IMR-90 (cell line): Measurements from ENCODE around the gene PIH1D1. TPM values are rescaled to one million over a fixed set of nuclear protein-coding genes. Genes with fewer than 3 reads are reported as not detected.

Experiments
- microRNA-seq, 2 experiments: library from miRNA; stranded (forward) in 1 of 2; unstranded in 1 of 2; fragments of 10-50 nt in 1 of 2; fragments of <30 nt in 1 of 2; gene quantifications in 1 of 2; microRNA quantifications in 1 of 2; one replicate each; pipeline versions ENCODE3 to v1.1.0; 2013 to 2020; ENCODE audit not compliant: insufficient read depth in 1 of 2, insufficient read length in 1 of 2, unreplicated experiment in 1 of 2
- polyA plus RNA-seq, 3 experiments: library from polyadenylated mRNA; depleted of rRNA; stranded (reverse); fragments of >200 nt; gene quantifications; 2 replicates each; pipeline ENCODE4 v1.2.3, GENCODE V29; 2012; ENCODE audit warnings: low replicate concordance in 1 of 3
- small RNA-seq, 5 experiments: library from RNA; depleted of rRNA; stranded (forward); fragments of <200 nt; gene quantifications; one replicate each; pipeline ENCODE3, GENCODE V24; 2012
- total RNA-seq: library from RNA; depleted of rRNA; stranded (reverse); fragments of >200 nt; gene quantifications from 2 replicates; pipeline ENCODE4 v1.2.3, GENCODE V29; 2012; rRNA removed

The PIH1D1 gene
- total and polyA plus RNA-seq, 2 of the 4 experiments (the other 2 are of a cell fraction), result 77.9 to 122 TPM

Small RNAs within 50 kb of the gene (microRNA-seq; reads per million reads assigned to microRNA genes)
- gene MIR150 (ENCODE audit: insufficient read depth in 1 of 2, insufficient read length in 1 of 2, unreplicated experiment in 1 of 2) (0.73 to 1.0 reads per million in 2 experiments), gene SNORD32A (ENCODE audit: insufficient read depth, insufficient read length) (not detected), gene SNORD33 (ENCODE audit: insufficient read depth, insufficient read length) (not detected), gene SNORD34 (ENCODE audit: insufficient read depth, insufficient read length) (not detected), gene SNORD35A (ENCODE audit: insufficient read depth, insufficient read length) (not detected), gene SNORD35B (ENCODE audit: insufficient read depth, insufficient read length) (not detected)

Small RNAs within 50 kb of the gene (small RNA-seq; reads per million reads assigned to genes)
- gene MIR150 (0 to 32.5 (median 0) reads per million in 5 experiments), gene SNORD32A (0 reads per million in 5 experiments), gene SNORD33 (0 reads per million in 5 experiments), gene SNORD34 (0 reads per million in 5 experiments), gene SNORD35A (0 reads per million in 5 experiments), gene SNORD35B (0 reads per million in 5 experiments)

Other genes starting within 250 kb of the PIH1D1 start
- gene SLC6A16, start 126.6 kb downstream of the PIH1D1 start, total RNA-seq, result under 0.01 and 0.18 TPM in 2 replicates
- gene SLC6A16, start 126.6 kb downstream of the PIH1D1 start, polyA plus RNA-seq (2012; rRNA removed), result 0.76 and 0.89 TPM in 2 replicates
- not detected in 2 replicates for gene CD37, start 116.4 kb downstream of the PIH1D1 start, total RNA-seq
- gene CD37, start 116.4 kb downstream of the PIH1D1 start, polyA plus RNA-seq (2012; rRNA removed), result not detected in 2 replicates
- 30.8 and 31.7 TPM in 2 replicates for gene TEAD2, start 89.4 kb downstream of the PIH1D1 start, total RNA-seq
- 33.6 and 37.6 TPM in 2 replicates for gene TEAD2, start 89.4 kb downstream of the PIH1D1 start, polyA plus RNA-seq (2012; rRNA removed)
- gene DKKL1, start 87.9 kb downstream of the PIH1D1 start, total RNA-seq, result not detected in 2 replicates
- 0.67 TPM in 2 replicates for gene DKKL1, start 87.9 kb downstream of the PIH1D1 start, polyA plus RNA-seq (2012; rRNA removed)
- gene KASH5, start 63.6 kb downstream of the PIH1D1 start, total RNA-seq, result not detected in 2 replicates
- gene KASH5, start 63.6 kb downstream of the PIH1D1 start, polyA plus RNA-seq (2012; rRNA removed), result not detected in 2 replicates
- gene PTH2, start 28.4 kb downstream of the PIH1D1 start, total RNA-seq, result not detected in 2 replicates
- not detected in 2 replicates for gene PTH2, start 28.4 kb downstream of the PIH1D1 start, polyA plus RNA-seq (2012; rRNA removed)
- not detected in 2 replicates for gene GFY, start 26.4 kb downstream of the PIH1D1 start, total RNA-seq
- gene GFY, start 26.4 kb downstream of the PIH1D1 start, polyA plus RNA-seq (2012; rRNA removed), result not detected in 2 replicates
- gene SLC17A7, start 10.3 kb downstream of the PIH1D1 start, total RNA-seq, result not detected in 2 replicates
- gene SLC17A7, start 10.3 kb downstream of the PIH1D1 start, polyA plus RNA-seq (2012; rRNA removed), result 0.03 TPM in 1 of 2 replicates, not detected in the other
- 10.4 and 11.4 TPM in 2 replicates for gene ALDH16A1, start 1.4 kb upstream of the PIH1D1 start, total RNA-seq
- gene ALDH16A1, start 1.4 kb upstream of the PIH1D1 start, polyA plus RNA-seq (2012; rRNA removed), result 12.1 and 12.9 TPM in 2 replicates
- gene FLT3LG, start 22.4 kb upstream of the PIH1D1 start, total RNA-seq, result 0.56 and 0.90 TPM in 2 replicates
- gene FLT3LG, start 22.4 kb upstream of the PIH1D1 start, polyA plus RNA-seq (2012; rRNA removed), result 8.3 and 10.2 TPM in 2 replicates
- gene RPL13A, start 35.8 kb upstream of the PIH1D1 start, total RNA-seq, result 1,477 and 1,924 TPM in 2 replicates
- 2,069 and 2,840 TPM in 2 replicates for gene RPL13A, start 35.8 kb upstream of the PIH1D1 start, polyA plus RNA-seq (2012; rRNA removed)
- gene RPS11, start 44.6 kb upstream of the PIH1D1 start, total RNA-seq, result 3,436 and 3,623 TPM in 2 replicates
- 5,513 and 6,961 TPM in 2 replicates for gene RPS11, start 44.6 kb upstream of the PIH1D1 start, polyA plus RNA-seq (2012; rRNA removed)
- gene FCGRT, start 60.8 kb upstream of the PIH1D1 start, total RNA-seq, result 14.7 and 17.0 TPM in 2 replicates
- 64.8 and 68.7 TPM in 2 replicates for gene FCGRT, start 60.8 kb upstream of the PIH1D1 start, polyA plus RNA-seq (2012; rRNA removed)
- 102 and 111 TPM in 2 replicates for gene RCN3, start 76.2 kb upstream of the PIH1D1 start, total RNA-seq
- 116 and 119 TPM in 2 replicates for gene RCN3, start 76.2 kb upstream of the PIH1D1 start, polyA plus RNA-seq (2012; rRNA removed)
- gene NOSIP, start 128.7 kb upstream of the PIH1D1 start, total RNA-seq, result 118 and 130 TPM in 2 replicates
- 138 and 164 TPM in 2 replicates for gene NOSIP, start 128.7 kb upstream of the PIH1D1 start, polyA plus RNA-seq (2012; rRNA removed)
- gene PRRG2, start 129.5 kb upstream of the PIH1D1 start, total RNA-seq, result under 0.01 and 0.54 TPM in 2 replicates
- 0.14 and 0.52 TPM in 2 replicates for gene PRRG2, start 129.5 kb upstream of the PIH1D1 start, polyA plus RNA-seq (2012; rRNA removed)
- gene PRR12, start 139.4 kb upstream of the PIH1D1 start, total RNA-seq, result 0.28 and 0.36 TPM in 2 replicates
- gene PRR12, start 139.4 kb upstream of the PIH1D1 start, polyA plus RNA-seq (2012; rRNA removed), result 4.0 and 4.1 TPM in 2 replicates
- gene RRAS, start 188.3 kb upstream of the PIH1D1 start, total RNA-seq, result 50.2 and 50.5 TPM in 2 replicates
- gene RRAS, start 188.3 kb upstream of the PIH1D1 start, polyA plus RNA-seq (2012; rRNA removed), result 241 and 267 TPM in 2 replicates
- gene SCAF1, start 190.4 kb upstream of the PIH1D1 start, total RNA-seq, result 2.2 and 3.1 TPM in 2 replicates
- gene SCAF1, start 190.4 kb upstream of the PIH1D1 start, polyA plus RNA-seq (2012; rRNA removed), result 14.6 and 14.8 TPM in 2 replicates
- 37.2 and 39.6 TPM in 2 replicates for gene IRF3, start 214.0 kb upstream of the PIH1D1 start, total RNA-seq
- gene IRF3, start 214.0 kb upstream of the PIH1D1 start, polyA plus RNA-seq (2012; rRNA removed), result 65.2 and 95.9 TPM in 2 replicates
- gene BCL2L12, start 214.1 kb upstream of the PIH1D1 start, total RNA-seq, result 3.9 and 4.7 TPM in 2 replicates
- gene BCL2L12, start 214.1 kb upstream of the PIH1D1 start, polyA plus RNA-seq (2012; rRNA removed), result 32.6 and 51.4 TPM in 2 replicates
- 672 and 840 TPM in 2 replicates for gene PRMT1, start 225.5 kb upstream of the PIH1D1 start, total RNA-seq
- 497 and 529 TPM in 2 replicates for gene PRMT1, start 225.5 kb upstream of the PIH1D1 start, polyA plus RNA-seq (2012; rRNA removed)
- 0.18 and 0.28 TPM in 2 replicates for gene ADM5, start 237.8 kb upstream of the PIH1D1 start, total RNA-seq
- gene ADM5, start 237.8 kb upstream of the PIH1D1 start, polyA plus RNA-seq (2012; rRNA removed), result 0.99 and 1.7 TPM in 2 replicates
- gene CPT1C, start 239.3 kb upstream of the PIH1D1 start, total RNA-seq, result 14.2 and 14.7 TPM in 2 replicates
- gene CPT1C, start 239.3 kb upstream of the PIH1D1 start, polyA plus RNA-seq (2012; rRNA removed), result 53.1 and 56.1 TPM in 2 replicates